PC-9 (cell line): ENCODE results near the gene ZNF385A.

Experiments
- CTCF ChIP-seq: fragments of 200-600 bp; sonication (generic); conservative IDR thresholded peaks from 2 replicates; pipeline ENCODE4 v1.6.1; 2017; ENCODE audit warnings: mixed run types, antibody characterized with exemption, mild to moderate bottlenecking, moderate library complexity
- EZH2 ChIP-seq: fragments of 200-600 bp; sonication (generic); IDR thresholded peaks from 2 replicates; pipeline ENCODE4 v1.8.0; 2017; ENCODE audit warnings: antibody characterized with exemption, low read depth

DNA sequence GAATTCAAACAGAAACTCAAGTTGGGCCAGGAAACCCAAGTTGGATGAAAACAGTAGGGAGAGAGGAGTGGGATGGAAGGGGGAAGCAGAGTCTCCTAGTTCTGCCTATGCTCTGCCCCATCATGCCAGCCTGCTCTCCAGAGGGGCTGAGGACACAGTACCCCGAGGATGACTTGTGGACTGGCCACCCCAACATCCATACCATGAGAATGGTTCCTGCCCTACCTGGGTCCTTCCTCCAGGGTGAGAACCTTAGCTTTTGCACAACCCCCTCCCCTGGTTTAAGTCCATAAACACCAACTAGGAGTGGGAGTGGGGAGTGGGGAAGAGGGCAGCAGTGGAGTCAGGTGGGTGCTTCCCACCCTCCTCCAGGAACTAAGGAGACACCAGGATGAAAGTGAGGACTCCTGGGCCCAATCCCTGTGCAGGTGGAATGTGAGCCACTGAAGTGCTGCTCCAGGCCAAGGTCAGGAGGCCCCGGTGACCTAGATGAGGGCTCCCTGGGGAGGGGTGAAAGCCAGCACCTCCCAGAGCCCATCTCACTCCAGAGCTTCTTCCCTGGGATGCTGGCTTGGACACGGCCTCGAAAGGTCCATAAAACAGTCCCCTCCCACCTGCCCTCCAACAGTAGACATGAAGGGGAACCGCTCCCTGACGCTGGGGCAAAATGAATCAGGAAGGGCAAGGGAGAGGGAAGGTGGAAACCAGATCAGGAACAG is 6.6 kb downstream of the ZNF385A start:
- TF ChIP-seq CTCF, result no peak
- no peak for TF ChIP-seq EZH2
